Spinal cord (tissue), 10 donors: Measurements from ENCODE around the gene CLEC11A. TPM values are rescaled to one million over a fixed set of nuclear protein-coding genes. Genes with fewer than 3 reads are reported as not detected.

Source experiments
- DNase-seq, 6 donors: peaks; one replicate each; pipeline versions ENCODE4 v3.0.0 to v3.0.0-alpha.2; 2013 to 2015; ENCODE audit warnings: low spot score in 6 of 6, low read depth in 4 of 6
- H3K27ac ChIP-seq: one replicate; pipeline ENCODE4 v1.5.1; 2013; ENCODE audit warnings: low read depth, low read length, control low read depth
- H3K27me3 ChIP-seq: one replicate; pipeline ENCODE4 v1.6.1; 2013; ENCODE audit warnings: low read length; ENCODE audit not compliant: control insufficient read depth, insufficient read depth
- H3K36me3 ChIP-seq: one replicate; pipeline ENCODE4 v1.6.1; 2013; ENCODE audit warnings: low read length; ENCODE audit not compliant: control insufficient read depth, insufficient read depth
- H3K4me1 ChIP-seq: one replicate; pipeline ENCODE4 v1.6.1; 2013; ENCODE audit warnings: low read length; ENCODE audit not compliant: control insufficient read depth, insufficient read depth
- H3K4me3 ChIP-seq: one replicate; pipeline ENCODE4 v1.5.1; 2013; ENCODE audit warnings: low read depth, low read length, control low read depth
- H3K9me3 ChIP-seq: one replicate; pipeline ENCODE4 v1.6.1; 2013; ENCODE audit warnings: low read length; ENCODE audit not compliant: control insufficient read depth, insufficient read depth
- WGBS: methylation state at CpG from one replicate; pipeline ENCODE4 v1.1.5; 2013; ENCODE audit warnings: missing lambda C conversion rate; ENCODE audit not compliant: insufficient coverage; 5-methylcytosine and 5-hydroxymethylcytosine counted together
- long read RNA-seq, 4 donors: transcript quantifications; one replicate each; lab custom pipeline, GENCODE V29; 2026
- polyA plus RNA-seq, 2 donors: library from polyadenylated mRNA; unstranded; fragments of 120-200 nt; gene quantifications; one replicate each; pipeline ENCODE4 v1.2.1, GENCODE V29; 2013; ENCODE audit not compliant: insufficient read length in 2 of 2
- total RNA-seq, 2 donors: library from RNA; depleted of rRNA in 1 of 2; stranded (reverse); fragments of 120-200 nt in 1 of 2; fragments of >200 nt in 1 of 2; gene quantifications; one replicate each; pipeline versions ENCODE4 v1.2.3 to v1.2.4, GENCODE V29; 2013 to 2014
- donor health status: healthy.

CLEC11A gene, protein sequence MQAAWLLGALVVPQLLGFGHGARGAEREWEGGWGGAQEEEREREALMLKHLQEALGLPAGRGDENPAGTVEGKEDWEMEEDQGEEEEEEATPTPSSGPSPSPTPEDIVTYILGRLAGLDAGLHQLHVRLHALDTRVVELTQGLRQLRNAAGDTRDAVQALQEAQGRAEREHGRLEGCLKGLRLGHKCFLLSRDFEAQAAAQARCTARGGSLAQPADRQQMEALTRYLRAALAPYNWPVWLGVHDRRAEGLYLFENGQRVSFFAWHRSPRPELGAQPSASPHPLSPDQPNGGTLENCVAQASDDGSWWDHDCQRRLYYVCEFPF
- total RNA-seq: 10 to 100 TPM; 17.0 to 44.7 TPM
- 10 to 100 TPM; 29.4 to 37.4 TPM for polyA plus RNA-seq
- long read RNA-seq, donor 1, transcript CLEC11A-201 (4 exons, 1,419 nt): major isoform, 12 of 17 reads
- long read RNA-seq, donor 1, partial matches to known transcripts: 5 of 17 reads
- long read RNA-seq, donor 1, other reads (novel, unspliced or antisense): 0 of 17 reads
- long read RNA-seq, donor 2, partial matches to known transcripts: 0 of 2 reads
- long read RNA-seq, donor 2, other reads (novel, unspliced or antisense): 0 of 2 reads
- long read RNA-seq, donor 3, transcript CLEC11A-201 (4 exons, 1,419 nt): major isoform, 9 of 9 reads
- long read RNA-seq, donor 3, partial matches to known transcripts: 0 of 9 reads
- long read RNA-seq, donor 3, other reads (novel, unspliced or antisense): 0 of 9 reads
- long read RNA-seq, donor 4, transcript CLEC11A-201 (4 exons, 1,419 nt): major isoform, 35 of 52 reads
- long read RNA-seq, donor 4, partial matches to known transcripts: 16 of 52 reads
- long read RNA-seq, donor 4, other reads (novel, unspliced or antisense): 0 of 52 reads

DNA sequence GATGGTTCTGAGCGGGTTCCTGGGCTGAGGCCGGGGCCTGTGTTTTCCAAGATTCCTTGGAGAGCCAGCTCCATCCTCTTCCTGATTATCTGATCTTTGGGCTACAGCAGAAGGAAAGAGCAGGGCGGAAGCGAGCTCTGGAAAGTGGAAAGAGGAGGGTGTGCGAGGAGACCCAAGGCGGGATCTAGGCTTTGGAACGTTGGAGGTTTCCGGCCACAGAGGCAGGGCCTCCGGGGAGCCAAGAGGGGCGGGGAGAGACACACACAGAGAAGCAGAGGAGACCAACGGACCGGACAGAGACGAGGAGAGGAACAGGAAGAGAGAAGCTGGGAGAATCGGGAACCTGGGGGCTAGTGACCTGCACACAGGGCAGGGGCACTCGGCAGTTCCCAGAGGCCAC, at the start of gene CLEC11A:
Gene CLEC11A (plus strand): TSS at position 296 of the 400 bp plus-strand sequence. CDS start 162 bp downstream, outside the sequence.
- peaks cover 59% of the 10 kb centered on the region for H3K4me1 ChIP-seq

DNA sequence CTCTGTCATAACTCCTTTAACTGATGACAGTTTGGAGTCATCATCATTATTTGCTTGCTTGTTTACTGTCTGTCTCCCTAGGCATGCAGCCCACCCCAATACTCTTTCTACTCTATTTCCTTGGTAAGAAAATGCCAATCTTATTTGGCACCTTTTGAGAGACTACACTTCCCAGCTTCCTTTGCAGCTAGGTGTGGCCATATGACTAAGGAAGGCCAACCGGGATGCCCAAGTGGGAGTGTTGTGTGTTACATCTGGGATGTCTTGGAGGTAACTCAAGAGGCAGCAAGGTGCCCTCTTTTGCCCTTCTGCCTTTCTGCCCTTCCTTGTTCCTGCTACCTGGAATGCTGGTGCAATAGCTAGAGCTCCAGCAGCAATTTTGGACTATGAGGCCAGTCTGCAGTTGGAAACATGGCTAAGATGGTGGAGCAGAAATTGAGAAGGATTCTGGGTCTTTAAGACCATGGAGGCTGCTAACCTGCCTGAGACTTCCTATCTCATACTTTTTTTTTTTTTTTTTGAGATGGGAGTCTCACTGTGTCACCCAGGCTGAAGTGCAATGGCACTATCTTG, 46.5 kb upstream of the CLEC11A start:
- Histone ChIP-seq H3K36me3 (peaks cover 33% of the 10 kb centered on the region), H3K4me3 (no peak overlapping the region), H3K27ac (no peak overlapping the region), H3K4me1 (peaks cover 5% of the 10 kb centered on the region), H3K9me3 (peaks cover 1% of the 10 kb centered on the region), H3K27me3 (peaks cover 2% of the 10 kb centered on the region)
- 50% methylated on average over 1 of the region's 1 CpG for WGBS
- no peak for DNase-seq

More for the DNA sequence above, at the start of gene CLEC11A:
- DNase-seq: peak in 1 of 6 donors; percentile 53
- no peaks in the 10 kb centered on the region for H3K9me3 ChIP-seq
- peak within 1 kb of the TSS; percentile 75 for H3K27ac ChIP-seq
- no peaks in the 10 kb centered on the region for H3K27me3 ChIP-seq
- H3K36me3 ChIP-seq: no peaks in the 10 kb centered on the region
- H3K4me3 ChIP-seq: peak within 1 kb of the TSS; percentile 71
- WGBS: 42% methylated on average over 10 of the region's 15 CpGs

DNA sequence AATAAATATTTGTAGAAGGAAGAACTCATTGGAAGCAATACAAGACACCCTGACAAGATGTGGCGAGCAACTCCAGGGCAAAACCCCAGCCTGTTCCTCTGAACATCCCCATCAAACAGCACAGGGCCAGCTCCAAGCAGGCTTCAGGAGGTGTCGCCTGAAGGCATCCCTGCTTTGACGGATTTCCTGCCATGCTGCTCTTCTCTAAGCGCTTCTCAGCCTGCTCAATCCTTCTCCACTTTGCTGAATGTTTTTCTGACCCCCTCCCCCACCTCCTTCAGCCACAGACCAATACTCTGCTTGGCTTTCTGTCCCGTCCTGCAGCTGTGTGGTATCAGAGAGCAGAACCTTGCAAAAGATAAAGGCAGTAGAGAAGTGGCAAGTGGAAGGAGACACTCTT, 45.5 kb upstream of the CLEC11A start:
- DNase-seq: no peak
- Histone ChIP-seq H3K36me3 (peaks cover 31% of the 10 kb centered on the region), H3K9me3 (peaks cover 1% of the 10 kb centered on the region), H3K27ac (no peak overlapping the region), H3K27me3 (no peaks in the 10 kb centered on the region), H3K4me1 (peaks cover 5% of the 10 kb centered on the region), H3K4me3 (no peak overlapping the region)
- 76% methylated on average over 4 of the region's 5 CpGs for WGBS

DNA sequence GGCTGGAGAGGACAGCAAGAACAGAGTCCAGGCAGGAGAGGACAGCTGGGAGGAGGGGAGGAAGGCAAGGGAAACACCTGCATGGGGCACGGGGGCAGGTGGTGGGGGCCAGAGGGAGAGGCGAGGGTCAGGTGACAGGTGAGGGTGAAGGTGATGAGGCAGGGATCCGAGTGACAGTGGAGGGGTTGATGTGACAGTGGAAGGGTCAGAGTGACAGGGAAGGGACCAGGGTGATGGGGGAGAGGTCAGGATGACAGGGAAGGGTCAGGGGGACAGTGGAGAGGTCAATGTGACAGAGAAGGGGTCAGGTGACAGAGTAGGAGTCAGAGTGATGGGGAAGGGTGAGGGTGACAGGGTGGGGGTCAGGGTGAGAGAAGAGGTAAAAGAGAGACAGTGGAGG, 44.8 kb upstream of the CLEC11A start:
- Histone ChIP-seq H3K4me3 (no peak overlapping the region), H3K9me3 (peaks cover 1% of the 10 kb centered on the region), H3K36me3 (peaks cover 33% of the 10 kb centered on the region), H3K27ac (no peak overlapping the region), H3K4me1 (peaks cover 5% of the 10 kb centered on the region), H3K27me3 (no peaks in the 10 kb centered on the region)
- DNase-seq: no peak
- 63% methylated on average over 3 of the region's 3 CpGs for WGBS

DNA sequence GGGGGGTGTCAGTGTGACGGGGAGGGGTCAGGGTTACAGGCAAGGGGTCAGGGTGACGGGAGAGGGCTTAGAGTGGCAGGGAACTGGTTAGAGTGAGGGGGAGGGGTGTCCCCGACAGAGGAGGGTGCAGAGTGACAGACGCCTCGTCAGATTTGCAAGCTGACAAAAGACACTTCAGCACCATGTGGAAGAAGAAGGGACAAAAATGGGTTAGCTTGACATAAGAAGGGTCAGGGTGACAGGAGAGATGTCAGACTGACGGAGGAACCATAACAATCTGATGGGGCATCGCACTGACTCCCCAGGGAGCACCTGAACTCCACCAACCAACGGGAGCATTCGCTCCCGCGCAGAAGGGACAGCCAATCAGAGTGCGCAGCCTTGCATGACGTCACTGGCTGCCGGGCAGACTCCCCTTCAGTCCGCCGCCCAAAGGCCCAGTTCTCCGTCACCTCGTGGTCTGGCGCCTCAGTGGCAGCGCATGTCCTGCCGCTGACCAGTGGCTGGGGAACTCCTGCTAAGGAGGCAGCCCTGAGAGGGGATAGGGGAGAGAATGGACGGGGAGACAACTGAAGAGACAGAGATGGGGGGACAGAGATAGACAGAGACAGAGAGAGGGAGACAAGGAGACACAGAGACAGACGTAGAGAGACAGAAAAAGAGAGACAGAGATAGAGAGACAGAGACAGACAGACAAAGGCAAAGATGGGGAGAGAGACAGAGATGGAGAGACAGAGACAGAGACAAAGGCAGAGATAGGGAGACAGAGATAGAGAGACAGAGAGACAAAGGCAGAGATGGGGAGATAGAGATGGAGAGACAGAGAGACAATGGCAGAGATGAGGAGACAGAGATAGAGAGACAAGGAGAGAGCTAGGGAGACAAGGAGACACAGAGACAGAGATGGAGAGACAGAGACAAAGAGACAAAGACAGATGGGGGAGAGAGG, 43.7 kb upstream of the CLEC11A start:
- 19% methylated on average over 23 of the region's 23 CpGs for WGBS

DNA sequence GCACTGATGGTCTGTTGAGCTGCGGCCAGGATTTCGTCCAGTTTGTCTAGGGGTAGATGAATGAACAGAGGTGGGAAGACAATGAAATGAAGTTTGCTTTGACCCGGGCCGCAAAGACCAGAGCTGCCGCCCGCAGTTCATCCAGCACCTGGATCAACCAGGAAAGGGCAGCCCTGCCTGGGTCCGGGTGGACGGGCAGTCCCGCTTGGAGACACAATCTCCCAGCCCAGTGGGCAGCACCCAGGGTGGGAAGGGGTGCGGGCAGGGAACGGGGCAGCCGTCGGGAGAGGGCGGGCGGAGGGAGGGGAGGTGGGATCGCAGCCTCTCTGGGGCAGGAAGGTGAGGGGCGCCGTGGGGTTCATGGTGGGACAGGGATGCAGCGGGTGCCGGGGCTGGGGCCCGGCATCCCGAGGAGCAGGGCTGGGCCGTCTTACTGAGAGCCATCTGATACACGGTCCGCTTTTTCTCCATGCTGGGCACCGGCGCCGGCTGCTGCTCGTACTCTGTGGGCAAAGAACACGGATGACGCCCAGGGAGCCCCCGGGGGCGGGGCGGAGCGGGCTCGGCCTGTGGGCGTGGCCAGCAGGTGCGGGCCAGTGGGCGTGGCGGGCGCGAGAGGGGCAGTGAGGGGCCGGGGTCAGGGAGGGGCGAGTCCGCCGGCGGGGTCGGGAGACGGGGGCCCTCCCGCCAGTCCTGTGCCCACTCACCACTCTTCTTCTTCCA, 36.7 kb upstream of the CLEC11A start:
- H3K4me1 ChIP-seq: no peaks in the 10 kb centered on the region
- peaks cover 54% of the 10 kb centered on the region for H3K36me3 ChIP-seq
- DNase-seq: no peak
- no peaks in the 10 kb centered on the region for H3K9me3 ChIP-seq
- H3K27me3 ChIP-seq: peaks cover 2% of the 10 kb centered on the region
- H3K4me3 ChIP-seq: no peak overlapping the region
- no peak overlapping the region for H3K27ac ChIP-seq
- WGBS: 40% methylated on average over 47 of the region's 50 CpGs

More for the DNA sequence above, 43.7 kb upstream of the CLEC11A start:
- Histone ChIP-seq H3K36me3 (peaks cover 30% of the 10 kb centered on the region), H3K9me3 (peaks cover 1% of the 10 kb centered on the region), H3K4me1 (peaks cover 5% of the 10 kb centered on the region), H3K4me3 (no peak overlapping the region), H3K27me3 (no peaks in the 10 kb centered on the region), H3K27ac (no peak overlapping the region)
- peak in 5 of 6 donors; percentile 48 to 93 (median 53) for DNase-seq

DNA sequence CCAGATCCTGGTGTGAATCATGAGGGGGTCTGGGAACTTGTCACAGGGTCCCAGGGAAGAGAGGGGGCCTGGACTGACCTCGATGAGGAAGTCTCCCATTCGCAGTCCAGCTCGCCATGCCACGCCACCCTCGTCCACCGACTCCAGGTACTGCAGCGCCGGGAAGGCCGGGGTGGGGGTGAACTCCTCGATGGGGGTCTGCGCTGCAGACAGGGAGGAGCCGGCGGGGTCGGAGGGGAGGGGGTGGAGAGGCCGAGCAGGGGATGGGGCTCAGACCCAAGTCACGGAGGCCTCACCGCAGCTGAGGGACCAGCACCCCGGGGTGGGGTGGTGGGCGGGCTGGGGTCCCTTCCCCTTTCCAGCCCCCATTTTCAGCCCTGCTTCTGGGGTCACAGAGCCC, 34.4 kb upstream of the CLEC11A start:
- Histone ChIP-seq H3K27me3 (peaks cover 6% of the 10 kb centered on the region), H3K36me3 (peaks cover 50% of the 10 kb centered on the region), H3K4me1 (peaks cover 7% of the 10 kb centered on the region), H3K4me3 (no peak overlapping the region), H3K27ac (no peak overlapping the region), H3K9me3 (no peaks in the 10 kb centered on the region)
- 82% methylated on average over 13 of the region's 19 CpGs for WGBS
- DNase-seq: no peak

DNA sequence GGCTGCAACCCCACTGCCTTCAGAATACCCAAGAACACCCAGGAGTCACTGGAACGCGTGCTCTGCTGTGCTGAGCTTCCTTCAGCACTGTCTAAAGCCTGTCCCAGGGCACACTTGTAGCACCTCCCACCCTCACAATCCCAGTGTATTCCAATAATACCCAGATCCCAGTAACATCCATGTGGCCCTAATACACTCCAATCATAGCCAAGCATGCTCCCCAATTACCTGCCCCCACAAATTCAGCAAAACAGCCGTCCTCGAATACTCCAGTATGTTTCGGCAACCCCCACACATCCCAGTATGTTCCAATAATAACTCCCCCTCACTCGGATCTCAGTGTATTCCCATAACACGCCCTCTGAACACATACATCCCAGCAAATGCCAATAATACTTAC, 32.7 kb upstream of the CLEC11A start:
- H3K27ac ChIP-seq: no peak overlapping the region
- peaks cover 43% of the 10 kb centered on the region for H3K36me3 ChIP-seq
- no peak for DNase-seq
- peaks cover 12% of the 10 kb centered on the region for H3K27me3 ChIP-seq
- H3K4me1 ChIP-seq: peaks cover 16% of the 10 kb centered on the region
- no peaks in the 10 kb centered on the region for H3K9me3 ChIP-seq
- 81% methylated on average over 7 of the region's 7 CpGs for WGBS
- no peak overlapping the region for H3K4me3 ChIP-seq
